Panc1 (cell line): ENCODE measurements around the gene PCGF5. TPM values are rescaled to one million over a fixed set of nuclear protein-coding genes. Genes with fewer than 3 reads are reported as not detected.

Experiments used
- ATAC-seq: fragments of 200-7000 bp; cut with Tn5 transposase; 2 replicates; pipeline ENCODE4 v1.9.1; 2020; ENCODE audit warnings: mild to moderate bottlenecking, moderate library complexity
- BruUV-seq: library from RNA; stranded (reverse); fragments of 400-500 nt; replicated peaks from 2 replicates; lab custom pipeline; 2021; lab: Mats Ljungman, UMichigan
- CTCF ChIA-PET: fragments of 300-600 bp; sonication (Branson Sonifier 250); formaldehyde crosslinking; loops from one replicate; lab custom pipeline; 2022; ENCODE audit warnings: antibody characterized with exemption; lab: Charles Lee
- POLR2A ChIA-PET: fragments of 300-600 bp; sonication (Branson Sonifier 250); formaldehyde crosslinking; loops from one replicate; lab custom pipeline; 2022; ENCODE audit warnings: antibody characterized with exemption; lab: Charles Lee
- DNase-seq: peaks from one replicate; pipeline ENCODE4 v3.0.0-alpha.2; 2010; ENCODE audit warnings: low read depth, low spot score
- H3K27ac ChIP-seq: 2 replicates; pipeline ENCODE4 v1.5.1; 2011; ENCODE audit warnings: mild to moderate bottlenecking, low read length, inconsistent platforms
- H3K27me3 ChIP-seq: fragments of 200-500 bp; sonication (Bioruptor generic); 2 replicates; pipeline ENCODE4 v1.6.0; 2014; ENCODE audit warnings: low read length, inconsistent platforms; ENCODE audit not compliant: control insufficient read depth, insufficient read depth
- H3K36me3 ChIP-seq: fragments of 200-500 bp; sonication (Bioruptor generic); 2 replicates; pipeline ENCODE4 v1.5.1; 2014; ENCODE audit warnings: inconsistent platforms, mild to moderate bottlenecking, low read length, moderate library complexity; ENCODE audit not compliant: control insufficient read depth, insufficient read depth
- H3K4me1 ChIP-seq: 2 replicates; pipeline ENCODE4 v1.5.1; 2011; ENCODE audit warnings: inconsistent platforms, mild to moderate bottlenecking, low read length, moderate library complexity; ENCODE audit not compliant: control insufficient read depth, insufficient read depth
- H3K4me3 ChIP-seq, 2 experiments: 2 replicates each; pipeline ENCODE4 v1.5.1; 2011 to 2012; ENCODE audit warnings: low read depth in 2 of 2, low read length in 2 of 2, mild to moderate bottlenecking in 2 of 2, inconsistent platforms in 1 of 2, moderate library complexity in 1 of 2
- H3K9me3 ChIP-seq: fragments of 200-500 bp; sonication (Bioruptor generic); 2 replicates; pipeline ENCODE4 v1.5.1; 2014; ENCODE audit warnings: low read depth, mild to moderate bottlenecking, inconsistent platforms, low read length, moderate library complexity; ENCODE audit not compliant: control insufficient read depth, insufficient read depth
- POLR2AphosphoS5 ChIP-seq: IDR thresholded peaks from 2 replicates; pipeline ENCODE4 v1.6.1; 2012; ENCODE audit warnings: mild to moderate bottlenecking, low read depth, low read length, moderate library complexity
- SIN3A ChIP-seq: IDR thresholded peaks from 2 replicates; pipeline ENCODE4 v1.6.1; 2012; ENCODE audit warnings: low read depth, mild to moderate bottlenecking, low read length, moderate library complexity, borderline replicate concordance; ENCODE audit not compliant: insufficient read depth
- TCF7L2 ChIP-seq: IDR thresholded peaks from 2 replicates; pipeline ENCODE4 v1.6.1; 2011; ENCODE audit warnings: mild to moderate bottlenecking, low read depth, low read length, inconsistent platforms
- in situ Hi-C: cut with HindIII; loops from 2 replicates; pipeline ENCODE4 v1.10.0; 2016; ENCODE audit warnings: low sequenced_read_pairs, low pct_unique_long_range_greater_than_20kb
- intact Hi-C: fragments of 100-400 bp; cut with micrococcal nuclease; formaldehyde crosslinking; loops from one replicate; pipeline ENCODE4 v1.10.0; 2022; ENCODE audit not compliant: unreplicated experiment
- total RNA-seq: library from RNA; stranded (reverse); gene quantifications from one replicate; pipeline ENCODE4 v1.2.1, GENCODE V29; 2021; ENCODE audit not compliant: unreplicated experiment
- TF ChIP-seq, protein P1 (sequence below): fragments of 450-650 bp; IDR thresholded peaks from 2 replicates; pipeline ENCODE4 v1.5.1; 2017; ENCODE audit warnings: mild to moderate bottlenecking
- TF ChIP-seq, protein P2 (sequence below), 2 experiments: IDR thresholded peaks; 2 replicates each; pipeline ENCODE4 v1.6.1; 2011 to 2012; ENCODE audit warnings: low read depth in 2 of 2, control low read depth in 1 of 2, low read length in 1 of 2, mild to moderate bottlenecking in 1 of 2, moderate library complexity in 1 of 2; ENCODE audit not compliant: insufficient read depth in 1 of 2

The PCGF5 gene
- total RNA-seq, 1 experiment from 2014 or later = 23.3 TPM

DNA sequence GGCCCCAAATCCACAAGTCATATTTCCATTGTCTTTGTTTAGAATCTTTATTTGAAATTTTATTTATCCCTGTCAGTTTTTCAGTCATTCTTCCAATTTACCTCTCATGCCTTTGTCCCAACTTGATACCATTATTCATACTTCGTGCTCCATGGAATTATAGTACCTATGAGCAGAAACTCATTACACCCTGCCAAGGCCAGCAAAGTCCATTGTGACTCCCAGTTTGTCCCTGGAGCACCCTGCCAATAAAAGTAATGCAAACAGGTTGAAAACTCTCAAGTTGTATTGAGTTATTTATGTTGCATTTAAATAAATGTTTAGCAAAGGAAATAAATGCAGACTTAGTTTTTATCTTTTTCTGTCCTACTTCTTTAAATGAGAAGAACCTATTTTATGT is 19.3 kb downstream of the PCGF5 start:
- H3K27ac ChIP-seq = no peak overlapping the region
- no peaks in the 10 kb centered on the region for H3K27me3 ChIP-seq
- no peaks in the 10 kb centered on the region for H3K4me1 ChIP-seq
- BruUV-seq = no TSS peak
- no peak overlapping the region for H3K4me3 ChIP-seq
- in situ Hi-C loops = no loop called here
- ChIA-PET CTCF (interaction anchor here (0.6 kb wide), 1 partner anchor 10 kb away, joined by 5 read pairs; no protein-coding TSS in a partner anchor), POLR2A (no interaction called here)
- intact Hi-C loops = no loop called here
- H3K9me3 ChIP-seq = no peaks in the 10 kb centered on the region
- ATAC-seq (no peak), DNase-seq (no peak)
- H3K36me3 ChIP-seq = no peaks in the 10 kb centered on the region
- TF ChIP-seq TCF7L2 = no peak
- TF ChIP-seq, protein P1, sequence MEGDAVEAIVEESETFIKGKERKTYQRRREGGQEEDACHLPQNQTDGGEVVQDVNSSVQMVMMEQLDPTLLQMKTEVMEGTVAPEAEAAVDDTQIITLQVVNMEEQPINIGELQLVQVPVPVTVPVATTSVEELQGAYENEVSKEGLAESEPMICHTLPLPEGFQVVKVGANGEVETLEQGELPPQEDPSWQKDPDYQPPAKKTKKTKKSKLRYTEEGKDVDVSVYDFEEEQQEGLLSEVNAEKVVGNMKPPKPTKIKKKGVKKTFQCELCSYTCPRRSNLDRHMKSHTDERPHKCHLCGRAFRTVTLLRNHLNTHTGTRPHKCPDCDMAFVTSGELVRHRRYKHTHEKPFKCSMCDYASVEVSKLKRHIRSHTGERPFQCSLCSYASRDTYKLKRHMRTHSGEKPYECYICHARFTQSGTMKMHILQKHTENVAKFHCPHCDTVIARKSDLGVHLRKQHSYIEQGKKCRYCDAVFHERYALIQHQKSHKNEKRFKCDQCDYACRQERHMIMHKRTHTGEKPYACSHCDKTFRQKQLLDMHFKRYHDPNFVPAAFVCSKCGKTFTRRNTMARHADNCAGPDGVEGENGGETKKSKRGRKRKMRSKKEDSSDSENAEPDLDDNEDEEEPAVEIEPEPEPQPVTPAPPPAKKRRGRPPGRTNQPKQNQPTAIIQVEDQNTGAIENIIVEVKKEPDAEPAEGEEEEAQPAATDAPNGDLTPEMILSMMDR = no peak
- TF ChIP-seq POLR2AphosphoS5 = no peak
- no peak for TF ChIP-seq SIN3A
- TF ChIP-seq, protein P2, sequence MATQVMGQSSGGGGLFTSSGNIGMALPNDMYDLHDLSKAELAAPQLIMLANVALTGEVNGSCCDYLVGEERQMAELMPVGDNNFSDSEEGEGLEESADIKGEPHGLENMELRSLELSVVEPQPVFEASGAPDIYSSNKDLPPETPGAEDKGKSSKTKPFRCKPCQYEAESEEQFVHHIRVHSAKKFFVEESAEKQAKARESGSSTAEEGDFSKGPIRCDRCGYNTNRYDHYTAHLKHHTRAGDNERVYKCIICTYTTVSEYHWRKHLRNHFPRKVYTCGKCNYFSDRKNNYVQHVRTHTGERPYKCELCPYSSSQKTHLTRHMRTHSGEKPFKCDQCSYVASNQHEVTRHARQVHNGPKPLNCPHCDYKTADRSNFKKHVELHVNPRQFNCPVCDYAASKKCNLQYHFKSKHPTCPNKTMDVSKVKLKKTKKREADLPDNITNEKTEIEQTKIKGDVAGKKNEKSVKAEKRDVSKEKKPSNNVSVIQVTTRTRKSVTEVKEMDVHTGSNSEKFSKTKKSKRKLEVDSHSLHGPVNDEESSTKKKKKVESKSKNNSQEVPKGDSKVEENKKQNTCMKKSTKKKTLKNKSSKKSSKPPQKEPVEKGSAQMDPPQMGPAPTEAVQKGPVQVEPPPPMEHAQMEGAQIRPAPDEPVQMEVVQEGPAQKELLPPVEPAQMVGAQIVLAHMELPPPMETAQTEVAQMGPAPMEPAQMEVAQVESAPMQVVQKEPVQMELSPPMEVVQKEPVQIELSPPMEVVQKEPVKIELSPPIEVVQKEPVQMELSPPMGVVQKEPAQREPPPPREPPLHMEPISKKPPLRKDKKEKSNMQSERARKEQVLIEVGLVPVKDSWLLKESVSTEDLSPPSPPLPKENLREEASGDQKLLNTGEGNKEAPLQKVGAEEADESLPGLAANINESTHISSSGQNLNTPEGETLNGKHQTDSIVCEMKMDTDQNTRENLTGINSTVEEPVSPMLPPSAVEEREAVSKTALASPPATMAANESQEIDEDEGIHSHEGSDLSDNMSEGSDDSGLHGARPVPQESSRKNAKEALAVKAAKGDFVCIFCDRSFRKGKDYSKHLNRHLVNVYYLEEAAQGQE (IDR thresholded peaks at IDR 0.05; ENCODE audit: insufficient read depth in 1 of 2, low read depth in 2 of 2, low read length in 1 of 2) = no peak

DNA sequence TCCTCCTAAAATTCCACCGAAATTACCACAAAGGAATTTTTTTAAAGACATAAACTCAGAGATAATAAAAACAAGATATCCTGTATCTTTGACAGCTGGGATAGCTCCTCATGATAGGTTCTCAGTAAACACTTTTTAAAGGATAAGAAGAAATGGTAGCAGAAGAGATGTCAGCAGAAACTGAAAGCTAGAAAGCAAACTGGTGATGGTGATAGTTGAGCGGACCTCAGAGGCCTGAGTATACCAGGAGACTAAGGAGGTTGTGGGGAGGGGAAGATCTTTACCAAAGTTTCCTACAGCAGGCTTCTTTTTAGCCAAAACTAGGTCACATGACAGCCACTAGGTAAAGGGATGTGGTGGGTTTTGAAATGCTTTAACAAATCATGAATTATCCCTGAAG is 22.5 kb downstream of the PCGF5 start:
- in situ Hi-C loops = no loop called here
- no peaks in the 10 kb centered on the region for H3K4me1 ChIP-seq
- no peak for DNase-seq
- intact Hi-C loops = no loop called here
- TF ChIP-seq TCF7L2 = no peak
- TF ChIP-seq, protein P1 = no peak
- TF ChIP-seq, protein P2 (IDR thresholded peaks at IDR 0.05; ENCODE audit: insufficient read depth in 1 of 2, low read depth in 2 of 2, low read length in 1 of 2) = no peak
- no peak for TF ChIP-seq SIN3A
- no peak for TF ChIP-seq POLR2AphosphoS5
- H3K36me3 ChIP-seq = no peaks in the 10 kb centered on the region
- H3K9me3 ChIP-seq = no peaks in the 10 kb centered on the region
- ChIA-PET POLR2A (no interaction called here), CTCF (no interaction called here)
- no peaks in the 10 kb centered on the region for H3K27me3 ChIP-seq
- H3K4me3 ChIP-seq = no peak overlapping the region
- no peak overlapping the region for H3K27ac ChIP-seq
- no TSS peak for BruUV-seq
- no peak for ATAC-seq
